Thymus (tissue), 11 donors: ENCODE data around the gene ACLY. TPM values are rescaled to one million over a fixed set of nuclear protein-coding genes. Genes with fewer than 3 reads are reported as not detected.
A peak's percentile ranks its signal among the peaks of the same experiment; 100 is the strongest.
"Not testable (repeated sequence)": the region's sequence is repeated elsewhere in the genome, so short reads cannot be mapped to it uniquely, and the experiment has no call there.

ENCODE experiments used
- DNase-seq, 9 donors: peaks; one replicate each; pipeline ENCODE4 v3.0.0-alpha.2; 2013; ENCODE audit warnings: low spot score in 9 of 9, low read depth in 6 of 9, missing footprints in 1 of 9
- H3K27ac ChIP-seq, 2 donors: one replicate each; pipeline ENCODE4 v1.5.1; 2013; ENCODE audit warnings: control low read depth in 1 of 2, low read depth in 1 of 2, low read length in 1 of 2, mild to moderate bottlenecking in 1 of 2, moderate library complexity in 1 of 2
- H3K27me3 ChIP-seq, 2 donors: one replicate each; pipeline ENCODE4 v1.5.1; 2013; ENCODE audit warnings: low read length in 1 of 2; ENCODE audit not compliant: control insufficient read depth in 2 of 2, insufficient read depth in 1 of 2
- H3K36me3 ChIP-seq, 2 donors: one replicate each; pipeline ENCODE4 v1.5.1; 2013; ENCODE audit warnings: low read length in 1 of 2, mild to moderate bottlenecking in 1 of 2, moderate library complexity in 1 of 2; ENCODE audit not compliant: control insufficient read depth in 2 of 2, insufficient read depth in 2 of 2
- H3K4me1 ChIP-seq, 2 donors: one replicate each; pipeline ENCODE4 v1.5.1; 2013; ENCODE audit warnings: low read length in 2 of 2; ENCODE audit not compliant: control insufficient read depth in 2 of 2, insufficient read depth in 2 of 2
- H3K4me3 ChIP-seq, 2 donors: one replicate each; pipeline ENCODE4 v1.5.1; 2013; ENCODE audit warnings: low read length in 2 of 2, control low read depth in 1 of 2, mild to moderate bottlenecking in 1 of 2
- H3K9me3 ChIP-seq, 2 donors: one replicate each; pipeline ENCODE4 v1.5.1; 2013; ENCODE audit warnings: low read length in 1 of 2, mild to moderate bottlenecking in 1 of 2; ENCODE audit not compliant: control insufficient read depth in 2 of 2, insufficient read depth in 1 of 2
- WGBS: extraction: QIAGEN DNeasy Blood & Tissue Kit; methylation state at CpG from one replicate; pipeline ENCODE4 v1.1.7; 2013; 5-methylcytosine and 5-hydroxymethylcytosine counted together
- polyA plus RNA-seq: library from polyadenylated mRNA; stranded (reverse); fragments of 200-250 nt; gene quantifications from one replicate; pipeline ENCODE4 v1.2.3, GENCODE V29; 2013
- total RNA-seq: library from RNA; stranded (reverse); fragments of 120-200 nt; gene quantifications from one replicate; pipeline ENCODE4 v1.2.4, GENCODE V29; 2013
- donor health status: healthy.

The ACLY gene
- total and polyA plus RNA-seq, 2 donors = 26.6 to 42.7 TPM

GRCh38 chr17:41860254-41860931 is 58.4 kb downstream of the ACLY start:
- DNase-seq = no peak
- 95% methylated on average over 3 of the region's 3 CpGs for WGBS
- no peaks in the 10 kb centered on the region for H3K36me3 ChIP-seq
- H3K4me1 ChIP-seq = peaks cover 11 to 21% of the 10 kb centered on the region in 2 donors
- H3K27ac ChIP-seq = no peak overlapping the region
- no peaks in the 10 kb centered on the region for H3K9me3 ChIP-seq
- no peaks in the 10 kb centered on the region for H3K27me3 ChIP-seq
- no peak overlapping the region for H3K4me3 ChIP-seq

GRCh38 chr17:41851382-41851781 is 67.4 kb downstream of the ACLY start:
- WGBS = 98% methylated on average over 14 of the region's 14 CpGs
- H3K4me1 ChIP-seq = not testable (repeated sequence)
- peaks cover 20 to 32% of the 10 kb centered on the region in 2 donors for H3K36me3 ChIP-seq

GRCh38 chr17:41849251-41849990 is 69.3 kb downstream of the ACLY start:
- DNase-seq = no peak
- H3K27me3 ChIP-seq = no peaks in the 10 kb centered on the region
- H3K4me3 ChIP-seq = no peak overlapping the region
- WGBS = 94% methylated on average over 4 of the region's 4 CpGs
- H3K27ac ChIP-seq = no peak overlapping the region
- H3K36me3 ChIP-seq = peaks cover 14 to 24% of the 10 kb centered on the region in 2 donors
- H3K4me1 ChIP-seq = no peaks in the 10 kb centered on the region
- H3K9me3 ChIP-seq = no peaks in the 10 kb centered on the region

More at GRCh38 chr17:41851382-41851781, 67.4 kb downstream of the ACLY start:
- H3K27me3 ChIP-seq, H3K27ac ChIP-seq, DNase-seq, H3K9me3 ChIP-seq, H3K4me3 ChIP-seq: not testable (repeated sequence)

- 96% methylated on average over 4 of the region's 4 CpGs for WGBS
- no peaks in the 10 kb centered on the region for H3K4me1 ChIP-seq
- no peaks in the 10 kb centered on the region for H3K27me3 ChIP-seq
- H3K9me3 ChIP-seq = no peaks in the 10 kb centered on the region
- peak overlapping the region in 1 of 2 donors; percentile 40 for H3K27ac ChIP-seq
- no peak for DNase-seq
- no peak overlapping the region for H3K4me3 ChIP-seq
- peaks cover 8 to 18% of the 10 kb centered on the region in 2 donors for H3K36me3 ChIP-seq
Measured at GRCh38 chr17:41848788-41849187, 70.0 kb downstream of the ACLY start.

GRCh38 chr17:41844971-41845370 is 73.8 kb downstream of the ACLY start:
- WGBS = 98% methylated on average over 6 of the region's 6 CpGs
- H3K9me3 ChIP-seq = no peaks in the 10 kb centered on the region
- H3K4me1 ChIP-seq = no peaks in the 10 kb centered on the region
- H3K27ac ChIP-seq = no peak overlapping the region
- peaks cover 3 to 4% of the 10 kb centered on the region in 2 donors for H3K36me3 ChIP-seq
- H3K4me3 ChIP-seq = no peak overlapping the region
- no peak for DNase-seq
- no peaks in the 10 kb centered on the region for H3K27me3 ChIP-seq

GRCh38 chr17:41840781-41841180 is 78.0 kb downstream of the ACLY start:
- not testable (repeated sequence) for DNase-seq, H3K27ac ChIP-seq, H3K4me1 ChIP-seq, H3K4me3 ChIP-seq, H3K36me3 ChIP-seq, H3K9me3 ChIP-seq
- 94% methylated on average over 6 of the region's 6 CpGs for WGBS
- peaks cover 0 to 19% of the 10 kb centered on the region in 2 donors for H3K27me3 ChIP-seq

- not testable (repeated sequence) for H3K36me3 ChIP-seq, H3K27ac ChIP-seq
Measured at GRCh38 chr17:41839448-41839847, 79.3 kb downstream of the ACLY start.

GRCh38 chr17:41837761-41838538 is 80.8 kb downstream of the ACLY start, which contains the start of gene KLHL10:
TSS of gene KLHL10 (plus strand) at chr17:41837825. CDS start at chr17:41837933, 108 bp downstream.
- Histone ChIP-seq H3K9me3 (no peaks in the 10 kb centered on the region), H3K4me1 (peaks cover 3 to 11% of the 10 kb centered on the region in 2 donors), H3K36me3 (no peaks in the 10 kb centered on the region), H3K4me3 (no peak within 1 kb of the TSS), H3K27ac (no peak within 1 kb of the TSS), H3K27me3 (peaks cover 0 to 26% of the 10 kb centered on the region in 2 donors)
- DNase-seq = no peak
- WGBS = 98% methylated on average over 15 of the region's 15 CpGs

More at GRCh38 chr17:41839448-41839847, 79.3 kb downstream of the ACLY start:
- not testable (repeated sequence) for H3K9me3 ChIP-seq, H3K4me3 ChIP-seq, DNase-seq
- Histone ChIP-seq H3K27me3 (peaks cover 0 to 26% of the 10 kb centered on the region in 2 donors), H3K4me1 (peaks cover 3 to 11% of the 10 kb centered on the region in 2 donors)
- 97% methylated on average over 2 of the region's 2 CpGs for WGBS
